ENCODE measurements around the gene C6orf89.

The C6orf89 gene

DNA sequence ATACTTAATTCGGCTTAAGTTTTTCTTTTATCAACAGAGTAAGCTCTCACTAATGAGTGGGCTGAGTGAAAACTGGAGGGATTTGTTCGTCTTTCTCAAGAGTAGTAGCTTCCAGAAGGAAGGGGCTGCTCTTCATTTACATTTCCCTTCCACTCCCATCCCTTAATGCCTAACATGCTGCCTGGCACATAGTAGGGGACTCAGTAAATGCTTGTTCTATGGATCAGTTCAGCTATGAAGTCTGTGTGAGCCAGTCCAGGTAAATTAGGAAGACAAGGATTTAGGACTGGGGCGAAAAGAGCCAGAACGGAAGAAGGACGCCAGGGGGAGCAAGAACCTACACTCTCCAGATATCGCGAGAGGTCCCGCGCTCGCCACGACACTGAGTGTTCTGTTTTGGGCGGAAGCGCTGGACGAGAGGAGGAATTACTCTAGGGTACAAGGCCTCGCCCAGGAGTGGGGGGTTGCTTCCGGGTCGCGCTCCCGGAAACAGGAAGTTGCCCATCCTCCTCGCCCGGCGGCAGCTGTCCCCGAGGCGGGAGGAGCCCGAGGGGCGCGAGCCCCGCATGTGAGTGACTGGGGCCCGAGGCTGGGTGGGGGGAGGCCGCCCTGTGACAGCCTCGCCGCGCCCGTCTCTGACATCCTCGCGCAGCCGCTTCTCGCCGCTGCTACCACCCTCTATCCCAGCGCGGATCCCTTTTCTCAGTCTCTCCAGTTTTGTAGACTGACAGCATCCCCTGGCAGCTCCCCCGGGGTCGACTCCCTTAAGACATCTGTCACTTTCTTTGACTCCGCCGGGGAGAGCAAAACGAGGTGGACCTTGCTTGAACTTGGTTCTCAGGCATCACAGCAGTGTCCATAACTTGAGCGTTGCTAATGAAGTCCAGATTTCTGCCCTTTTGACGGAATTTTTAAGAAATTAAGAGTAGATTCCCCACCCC, at the start of gene C6orf89:
Gene C6orf89 (plus strand): TSS at position 492 of the 941 bp plus-strand sequence. CDS start 13,493 bp downstream, outside the sequence.
- DNase-seq (ENCODE audit: insufficient read length, low spot score): peak; percentile 73
- FAIRE-seq: peak; percentile 98

- no peak for FAIRE-seq
- DNase-seq (ENCODE audit: insufficient read length, low spot score): no peak
Observed at GRCh38 chr6:36836111-36837021, 49.4 kb upstream of the C6orf89 start.

DNA sequence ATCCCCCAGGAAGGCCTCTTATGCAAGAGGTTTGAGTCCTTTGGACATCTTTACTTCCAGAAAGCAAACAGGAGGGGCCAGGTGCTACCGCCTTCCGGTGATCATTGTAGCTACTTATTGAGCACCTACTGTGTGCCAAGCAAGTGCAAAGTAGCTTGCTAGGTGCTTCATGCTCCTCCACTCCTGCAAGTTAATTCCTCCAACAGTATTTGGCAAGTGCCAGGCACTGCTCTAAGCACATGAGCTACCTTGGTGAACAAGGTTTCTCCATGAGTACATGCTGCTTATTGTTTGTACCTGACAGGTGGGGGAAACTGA, 48.8 kb upstream of the C6orf89 start:
- DNase-seq (ENCODE audit: insufficient read length, low spot score) (no peak), FAIRE-seq (no peak)

DNA sequence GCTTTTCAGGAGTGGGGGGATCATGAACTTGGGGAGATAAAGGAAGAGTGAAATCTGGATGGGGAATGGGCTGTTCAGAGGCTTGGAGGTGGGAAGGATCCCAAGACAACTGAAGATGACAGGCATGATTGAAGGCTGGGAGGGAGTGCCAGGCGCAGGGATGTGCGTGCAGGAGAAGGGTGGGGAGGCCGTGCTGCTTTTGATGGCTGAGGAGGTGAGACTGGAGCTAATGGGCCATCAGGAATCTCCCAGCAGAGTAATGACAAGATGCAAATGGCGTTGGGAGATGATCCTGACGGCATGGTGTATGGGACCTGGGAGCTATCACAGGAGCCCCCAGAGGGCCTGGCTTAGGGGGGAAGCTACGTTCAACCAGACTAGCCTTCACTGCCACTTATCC, 48.1 kb upstream of the C6orf89 start:
- no peak for FAIRE-seq

DNA sequence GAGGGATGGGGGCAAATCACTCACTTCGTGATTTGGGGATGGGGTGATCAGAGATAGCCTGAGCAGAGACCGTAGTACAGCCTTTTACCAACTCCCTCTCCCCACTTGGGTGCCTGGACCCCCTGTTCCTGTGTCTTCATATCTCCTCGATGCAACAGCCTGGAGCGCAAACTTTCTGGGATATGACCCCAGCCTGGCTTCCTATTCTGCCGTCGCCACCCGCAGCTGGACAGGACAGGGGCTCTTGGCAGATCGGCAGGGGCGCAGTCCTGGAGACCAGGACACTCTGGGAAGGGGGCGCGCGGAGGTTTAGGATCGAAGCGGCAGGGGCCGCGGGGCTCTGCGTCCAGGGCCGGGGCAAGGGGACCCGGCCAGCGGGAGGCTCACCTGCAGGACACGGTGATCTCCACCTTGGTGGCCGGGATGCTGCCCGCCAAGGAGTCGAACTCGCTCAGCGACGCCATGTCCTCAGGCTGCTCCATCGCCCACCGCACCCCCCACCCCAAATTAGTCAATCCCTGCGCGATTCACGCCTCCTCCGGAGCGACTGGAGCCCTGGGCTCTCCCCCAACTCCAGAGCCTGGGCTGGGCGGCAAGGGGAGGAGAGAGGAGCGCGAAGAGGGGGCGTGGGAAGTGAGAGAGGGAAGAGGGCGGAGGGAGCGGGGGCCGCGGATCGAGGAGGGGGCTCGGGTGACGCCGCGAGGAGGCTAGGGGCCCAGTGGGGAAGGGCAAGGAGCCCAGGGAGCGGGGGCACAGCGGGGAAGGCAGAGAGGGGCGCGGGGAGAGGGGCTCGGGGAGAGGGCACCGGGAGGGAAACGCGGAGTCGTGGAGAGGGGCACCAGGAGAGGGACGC, 46.6 kb upstream of the C6orf89 start, which contains the start of gene CPNE5:
Gene CPNE5 (minus strand): TSS at position 549 of the 853 bp plus-strand sequence. CDS start 67 bp downstream, at position 482.
- FAIRE-seq (no peak), DNase-seq (ENCODE audit: insufficient read length, low spot score) (no peak)

More for the DNA sequence above, 48.1 kb upstream of the C6orf89 start:
- no peak for DNase-seq (ENCODE audit: insufficient read length, low spot score)

GRCh38 chr6:36839749-36840431, 45.9 kb upstream of the C6orf89 start:
- DNase-seq (ENCODE audit: insufficient read length, low spot score) (peak; percentile 36), FAIRE-seq (no peak)

DNA sequence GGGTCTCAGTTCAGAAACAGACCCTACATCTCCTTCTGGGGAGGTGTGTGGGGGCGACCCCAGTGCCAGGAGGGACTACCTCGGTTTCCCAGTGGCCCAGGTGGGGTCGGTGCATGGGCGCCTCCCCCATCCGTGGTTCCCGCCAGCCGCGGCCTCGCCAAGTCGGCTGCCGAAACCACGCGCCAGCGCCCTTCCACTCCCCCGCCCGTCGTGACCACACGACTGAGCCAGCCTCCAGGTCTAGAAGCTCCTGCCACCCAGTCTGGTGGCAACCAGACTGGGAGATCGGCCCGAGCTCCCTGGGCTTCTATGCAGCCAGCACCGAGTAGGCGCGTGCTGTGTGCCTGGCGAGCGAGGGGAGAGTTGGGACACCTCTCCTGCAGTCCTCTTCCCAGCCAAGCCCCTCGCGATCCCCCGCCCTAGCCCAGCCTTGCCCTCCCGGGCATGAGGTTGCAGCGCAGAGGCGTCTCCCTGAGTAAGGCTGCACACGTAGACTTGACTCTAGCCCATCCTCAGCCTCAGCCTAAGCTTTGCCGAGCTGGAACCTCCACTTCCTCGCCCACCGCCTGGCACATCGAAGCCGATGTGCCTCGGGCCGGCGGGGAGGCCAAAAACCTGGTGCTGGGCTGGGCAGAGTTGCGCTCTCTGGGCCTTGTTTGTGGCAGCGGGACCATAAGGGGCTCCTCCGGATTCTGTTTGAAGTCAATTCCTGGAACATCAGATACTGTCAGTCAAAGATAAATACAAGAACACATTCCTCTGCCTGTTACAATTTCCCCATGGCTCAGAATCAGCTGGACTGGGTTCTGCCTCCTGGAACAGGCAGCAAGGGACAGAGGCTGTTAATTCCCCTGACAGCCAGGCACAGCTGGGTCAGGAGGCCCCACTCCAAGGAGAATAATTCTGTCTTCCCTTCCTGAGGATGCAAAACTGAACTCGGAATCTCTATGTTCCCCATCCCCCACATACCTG, 45.0 kb upstream of the C6orf89 start:
- no peak for DNase-seq (ENCODE audit: insufficient read length, low spot score)
- FAIRE-seq: no peak

DNA sequence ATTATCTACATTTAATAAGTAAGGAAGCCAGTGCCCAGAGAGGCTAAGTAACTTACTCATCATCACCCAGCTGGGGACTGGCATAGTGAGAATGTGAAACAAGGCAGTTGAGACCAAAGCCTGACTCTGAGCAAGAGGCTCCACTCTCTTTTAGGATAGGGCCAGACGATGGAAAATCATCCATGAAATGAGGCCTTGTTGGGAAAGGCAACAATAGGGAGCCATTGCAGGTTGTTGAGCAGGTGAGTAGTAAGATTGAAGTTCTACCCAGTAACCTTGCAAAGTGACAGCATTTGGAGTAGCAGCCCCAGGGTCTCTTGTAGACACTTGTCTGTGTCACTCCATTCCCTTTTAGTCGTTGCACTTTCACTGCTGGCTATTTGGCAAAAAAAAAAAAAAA, 44.0 kb upstream of the C6orf89 start:
- DNase-seq (ENCODE audit: insufficient read length, low spot score): no peak
- no peak for FAIRE-seq

DNA sequence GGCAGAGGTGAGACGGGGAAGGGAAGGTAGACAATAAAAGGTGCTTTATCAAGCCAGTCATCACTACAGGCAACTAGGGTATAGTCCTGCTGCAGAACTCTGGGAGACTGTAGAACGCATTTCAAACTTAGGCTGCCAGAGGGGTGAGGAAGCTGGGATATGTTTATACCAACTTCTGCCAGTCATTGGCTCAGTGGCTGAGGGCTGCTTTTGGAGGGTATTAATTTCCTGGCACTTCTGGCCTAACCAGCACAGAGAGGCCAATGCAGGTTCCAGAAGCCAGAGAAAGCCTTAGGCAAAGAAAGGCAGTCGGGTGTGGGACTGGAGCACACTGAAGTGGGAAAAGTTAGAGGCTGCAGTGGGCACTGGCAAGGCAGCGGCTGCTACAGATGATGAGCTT, 42.6 kb upstream of the C6orf89 start:
- FAIRE-seq (no peak), DNase-seq (ENCODE audit: insufficient read length, low spot score) (no peak)

DNA sequence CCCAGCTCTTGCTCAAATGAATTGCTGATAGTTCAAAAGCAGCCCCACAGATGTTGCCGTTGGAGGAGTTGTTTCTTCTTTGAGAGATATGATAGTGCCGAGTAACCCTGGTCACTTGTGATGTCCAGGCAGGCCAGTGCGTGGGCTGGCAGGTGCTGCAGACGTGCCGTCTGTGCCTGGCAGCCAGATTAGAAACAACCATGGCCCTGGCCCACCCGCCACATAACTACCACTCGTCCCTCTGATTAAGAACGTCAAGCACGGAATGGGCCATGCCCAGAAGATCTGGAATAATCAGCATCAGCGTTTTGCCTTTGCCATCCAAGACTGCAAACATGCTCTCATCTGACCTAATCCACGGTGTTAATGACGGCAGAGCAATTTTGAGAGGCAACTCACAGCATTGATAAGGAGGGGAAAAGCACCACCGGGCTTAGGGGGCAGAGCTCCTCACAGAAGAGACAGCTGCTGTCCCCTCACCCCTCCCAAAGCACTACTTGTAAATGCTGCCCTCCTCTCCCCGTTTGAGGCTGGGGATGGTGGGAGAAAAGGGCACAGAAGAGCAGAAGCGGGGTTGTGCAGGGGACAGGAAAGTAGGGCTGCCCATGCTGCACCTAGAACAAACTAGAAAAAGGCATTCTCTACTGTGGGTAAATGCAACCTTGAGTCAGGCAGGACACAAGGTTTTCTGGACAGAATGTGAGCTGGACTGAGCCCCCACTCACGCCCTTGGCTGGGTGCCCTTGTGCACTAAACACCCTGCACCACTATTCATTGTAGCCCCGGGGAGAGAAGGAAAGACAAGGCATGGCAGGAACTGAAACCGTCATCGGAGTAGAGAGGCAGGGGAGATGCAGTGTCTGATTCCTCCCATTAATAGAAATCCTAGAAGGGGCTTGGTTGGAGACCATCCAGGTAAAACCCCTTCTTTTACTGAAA, 41.3 kb upstream of the C6orf89 start:
- no peak for FAIRE-seq

GRCh38 chr6:36845233-36845632, 40.5 kb upstream of the C6orf89 start:
- DNase-seq (ENCODE audit: insufficient read length, low spot score): no peak
- no peak for FAIRE-seq

More for the DNA sequence above, 41.3 kb upstream of the C6orf89 start:
- no peak for DNase-seq (ENCODE audit: insufficient read length, low spot score)

DNA sequence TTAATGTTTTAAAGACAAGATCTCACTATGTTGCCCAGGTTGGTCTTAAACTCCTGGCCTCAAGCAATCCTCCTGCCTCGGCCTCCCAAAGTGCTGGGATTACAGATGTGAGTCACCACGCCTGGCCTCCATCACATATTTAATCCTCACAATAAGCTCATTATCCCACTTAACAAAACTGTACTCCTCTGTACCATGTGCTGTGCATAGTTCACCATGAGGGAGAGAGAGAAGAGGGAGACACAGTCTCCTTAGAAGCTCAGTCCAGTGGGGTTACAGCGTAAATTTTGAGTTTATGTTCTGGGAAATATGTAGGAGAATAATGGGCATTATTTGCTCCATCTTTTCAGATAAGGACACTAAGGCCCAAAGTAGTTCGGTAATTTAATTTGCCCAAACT, 38.6 kb upstream of the C6orf89 start:
- FAIRE-seq (no peak), DNase-seq (ENCODE audit: insufficient read length, low spot score) (no peak)

- no peak for DNase-seq (ENCODE audit: insufficient read length, low spot score)
- FAIRE-seq: no peak
Observed at GRCh38 chr6:36847991-36848390, 37.8 kb upstream of the C6orf89 start.

DNA sequence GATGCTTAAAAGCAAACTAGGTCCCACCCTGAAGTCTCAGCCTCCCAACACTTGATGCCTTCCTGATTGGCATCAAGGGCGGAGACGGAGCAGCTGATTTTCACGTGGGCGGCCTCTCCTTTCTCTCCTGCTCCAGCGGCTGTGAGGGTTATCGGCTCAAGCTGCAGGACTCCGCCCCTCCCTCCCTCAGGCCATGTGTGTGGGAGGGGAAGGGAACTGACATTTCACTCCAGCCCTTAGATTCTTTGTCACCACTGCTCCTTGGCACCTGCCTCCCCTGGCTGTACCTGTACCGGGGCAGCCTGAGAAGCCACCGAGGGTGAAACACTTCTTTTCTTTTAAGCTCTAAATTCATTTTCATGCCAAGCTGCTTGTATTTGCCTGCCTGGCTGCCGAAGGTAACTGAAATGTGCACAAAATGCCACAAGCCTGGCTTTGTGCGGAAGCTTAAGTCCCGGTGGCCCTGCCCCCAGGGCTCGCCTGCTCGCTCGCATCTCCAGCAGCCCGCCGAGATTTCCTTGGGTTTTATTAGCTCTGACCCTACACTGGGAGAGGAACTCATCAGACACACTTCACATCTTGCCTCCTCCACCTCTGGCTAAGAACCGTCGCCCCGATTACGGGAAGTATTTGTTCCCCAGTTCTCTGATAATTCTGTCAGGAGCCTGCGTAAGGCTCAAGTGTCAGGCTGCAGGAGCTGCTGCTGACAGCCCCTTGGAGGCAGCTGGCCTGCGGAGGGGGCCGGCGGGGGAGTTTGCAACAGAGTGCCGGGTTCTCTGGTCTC, 36.9 kb upstream of the C6orf89 start:
- FAIRE-seq (no peak), DNase-seq (ENCODE audit: insufficient read length, low spot score) (no peak)

GRCh38 chr6:36850021-36850420, 35.7 kb upstream of the C6orf89 start:
- no peak for DNase-seq (ENCODE audit: insufficient read length, low spot score)
- no peak for FAIRE-seq

GRCh38 chr6:36851149-36851614, 34.6 kb upstream of the C6orf89 start:
- no peak for DNase-seq (ENCODE audit: insufficient read length, low spot score)
- peak; percentile 21 for FAIRE-seq

DNA sequence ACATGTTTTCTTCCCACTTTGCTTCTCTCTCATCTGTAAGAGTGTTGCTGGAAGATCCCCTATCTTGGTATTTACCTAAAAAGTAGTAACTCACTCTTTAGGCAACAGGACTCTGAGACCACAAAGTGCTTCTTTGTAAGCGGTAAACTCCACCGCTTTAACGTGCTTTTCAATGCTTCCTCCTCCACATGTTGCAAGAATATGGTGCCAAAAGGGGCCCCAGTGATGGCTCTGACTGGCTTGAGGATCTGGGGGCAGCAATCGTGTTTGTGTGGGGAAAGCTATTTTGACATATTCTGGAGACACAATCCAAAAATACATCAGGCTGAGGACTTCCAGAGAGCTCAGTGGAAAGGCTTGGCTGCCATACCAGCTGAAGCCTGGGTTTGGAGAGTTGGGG, 34.1 kb upstream of the C6orf89 start:
- no peak for FAIRE-seq

More for the DNA sequence above, 34.1 kb upstream of the C6orf89 start:
- no peak for DNase-seq (ENCODE audit: insufficient read length, low spot score)
